NOMO-1 treated with DMSO at 0.1 percent for 48 hours (cell line): ENCODE data around the gene SCLY.
"Not testable (repeated sequence)": the region's sequence is repeated elsewhere in the genome, so short reads cannot be mapped to it uniquely, and the experiment has no call there.

Experiments
- DNase-seq: peaks from one replicate; lab custom pipeline; 2025; ENCODE audit not compliant: unreplicated experiment; lab: John Stamatoyannopoulos, UW

Gene SCLY

GRCh38 chr2:238039985-238040384 is 20.8 kb upstream of the SCLY start:
- no peak for DNase-seq

- DNase-seq = no peak
Measured at GRCh38 chr2:238040918-238041317, 19.9 kb upstream of the SCLY start.

GRCh38 chr2:238042090-238042489 is 18.7 kb upstream of the SCLY start:
- no peak for DNase-seq

- DNase-seq = no peak
Measured at GRCh38 chr2:238042849-238043584, 17.8 kb upstream of the SCLY start.

- no peak for DNase-seq
Measured at GRCh38 chr2:238043851-238044250, 16.9 kb upstream of the SCLY start.

GRCh38 chr2:238045575-238045974 is 15.2 kb upstream of the SCLY start:
- DNase-seq = no peak

GRCh38 chr2:238046725-238047270 is 14.0 kb upstream of the SCLY start:
- no peak for DNase-seq

- no peak for DNase-seq
Measured at GRCh38 chr2:238053191-238053776, 7.5 kb upstream of the SCLY start.

- DNase-seq = no peak
Measured at GRCh38 chr2:238055841-238056240, 5.0 kb upstream of the SCLY start.

GRCh38 chr2:238057696-238058575 is 2.9 kb upstream of the SCLY start:
- DNase-seq = not testable (repeated sequence)

- DNase-seq = no peak
Measured at GRCh38 chr2:238059505-238059904, 1.3 kb upstream of the SCLY start.

- no peak for DNase-seq
Measured at GRCh38 chr2:238060096-238060541, 682 bp upstream of the SCLY start.

GRCh38 chr2:238061315-238062202 is 758 bp downstream of the SCLY start:
- DNase-seq = peak; percentile 20

GRCh38 chr2:238063414-238064189 is 2.8 kb downstream of the SCLY start:
- no peak for DNase-seq

GRCh38 chr2:238064376-238064775 is 3.6 kb downstream of the SCLY start:
- no peak for DNase-seq

GRCh38 chr2:238065071-238065846 is 4.5 kb downstream of the SCLY start:
- no peak for DNase-seq

- no peak for DNase-seq
Measured at GRCh38 chr2:238066218-238066617, 5.4 kb downstream of the SCLY start.

GRCh38 chr2:238066718-238067117 is 5.9 kb downstream of the SCLY start:
- not testable (repeated sequence) for DNase-seq

- no peak for DNase-seq
Measured at GRCh38 chr2:238067939-238068338, 7.1 kb downstream of the SCLY start.
